ENCODE results near the gene MICU2.

GRCh38 chr13:21461131-21461530 is 142.8 kb downstream of the MICU2 start:
- TF ChIP-seq CTCF (IDR thresholded peaks at IDR 0.05), result no peak
- TF ChIP-seq POLR2AphosphoS5 (IDR thresholded peaks at IDR 0.05), result no peak
- TF ChIP-seq POLR2A (IDR thresholded peaks at IDR 0.05), result no peak

All from prostate gland (tissue), 2 donors.